ENCODE results near the gene NRP1.

Gene NRP1

DNA sequence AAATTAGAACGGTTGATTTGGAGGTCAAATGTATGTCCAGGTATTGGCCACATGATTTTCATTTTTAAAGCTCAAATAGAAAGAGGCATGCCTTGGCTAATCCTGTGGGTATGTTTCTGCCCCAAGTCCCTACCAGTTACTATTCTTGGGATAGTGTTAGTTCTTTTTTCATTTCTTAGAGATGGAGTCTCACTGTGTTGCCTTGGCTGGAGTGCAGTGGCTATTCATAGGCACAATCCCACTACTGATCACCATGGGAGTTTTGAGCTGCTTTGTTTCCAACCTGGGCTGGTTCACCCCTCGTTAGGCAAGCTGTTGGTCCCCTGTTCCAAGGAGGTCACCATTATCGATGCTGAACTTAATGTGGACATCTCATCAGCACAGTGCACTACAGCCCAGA is 46.3 kb downstream of the NRP1 start:
- DNase-seq: no peak

DNA sequence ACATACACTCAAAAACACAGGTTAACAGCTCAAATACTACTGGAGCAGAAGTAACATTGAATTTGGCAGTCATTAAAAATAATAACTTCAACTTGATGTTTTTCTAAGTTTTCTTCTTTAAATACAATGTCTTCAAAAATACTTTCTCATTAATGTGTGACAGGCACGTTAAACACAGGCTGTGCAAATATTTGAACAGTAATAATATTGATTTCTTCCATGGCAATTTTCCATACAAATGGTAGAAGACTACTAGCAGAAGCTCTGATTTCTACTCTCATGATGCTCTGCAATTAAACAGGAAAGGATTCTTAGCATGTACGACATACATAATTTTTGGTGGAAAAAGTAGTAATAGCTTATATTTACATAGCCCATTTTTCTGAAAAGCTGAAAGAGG is 47.4 kb downstream of the NRP1 start:
- DNase-seq: no peak

DNA sequence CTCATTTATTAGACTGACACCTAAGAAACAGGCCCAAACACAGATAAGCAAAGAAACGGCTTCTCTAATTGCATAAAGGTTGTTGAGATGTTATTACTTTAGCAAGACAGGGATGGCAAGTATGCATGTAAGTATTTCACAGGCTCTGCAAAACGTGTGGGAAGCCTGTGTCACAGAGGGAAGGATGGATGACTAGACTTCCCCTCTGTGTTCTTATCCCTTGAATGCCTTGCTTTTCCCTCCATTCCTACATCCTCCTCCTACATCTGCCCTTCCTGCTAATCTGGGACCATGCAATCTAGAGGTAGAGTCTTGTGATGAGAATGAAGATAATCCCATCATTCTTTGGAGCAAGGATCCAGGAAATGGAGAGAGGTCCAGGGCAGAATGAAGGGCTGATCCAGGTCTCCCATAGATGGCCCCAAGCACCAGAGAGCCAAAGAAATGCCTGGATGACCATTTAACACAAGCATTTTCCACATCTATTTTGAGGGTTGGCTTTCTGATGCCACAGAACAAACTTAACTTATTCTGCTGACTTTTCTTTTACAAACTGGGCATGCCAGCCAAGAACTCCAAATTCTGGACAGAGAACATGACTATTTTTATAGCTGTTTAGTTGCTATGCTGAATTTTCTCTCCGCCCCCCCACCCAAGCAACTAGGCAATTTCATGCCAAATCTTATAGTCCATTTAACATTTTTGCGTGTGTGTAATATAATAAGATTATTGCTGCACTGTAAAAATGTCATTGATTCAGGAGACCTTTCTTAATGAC is 48.1 kb downstream of the NRP1 start:
- DNase-seq: no peak

DNA sequence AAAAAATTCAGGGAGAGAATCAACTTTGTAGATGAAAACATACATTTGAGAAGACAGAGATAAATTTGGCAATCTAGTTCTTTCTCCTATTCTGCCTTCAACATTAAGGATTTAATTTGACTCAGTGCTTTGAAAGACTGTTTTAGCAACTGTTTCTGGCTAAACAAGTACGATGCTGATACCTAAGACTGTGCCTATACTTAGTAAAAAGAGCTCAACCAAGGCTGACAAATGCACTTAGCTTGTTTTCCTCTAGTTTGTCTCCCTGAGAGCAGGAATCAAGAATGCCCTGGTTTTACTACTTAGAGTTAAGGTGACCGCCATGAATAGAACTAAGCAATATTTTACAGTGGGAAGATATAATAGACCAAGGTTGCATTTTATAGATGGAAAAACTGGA is 49.5 kb downstream of the NRP1 start:
- DNase-seq: no peak

DNA sequence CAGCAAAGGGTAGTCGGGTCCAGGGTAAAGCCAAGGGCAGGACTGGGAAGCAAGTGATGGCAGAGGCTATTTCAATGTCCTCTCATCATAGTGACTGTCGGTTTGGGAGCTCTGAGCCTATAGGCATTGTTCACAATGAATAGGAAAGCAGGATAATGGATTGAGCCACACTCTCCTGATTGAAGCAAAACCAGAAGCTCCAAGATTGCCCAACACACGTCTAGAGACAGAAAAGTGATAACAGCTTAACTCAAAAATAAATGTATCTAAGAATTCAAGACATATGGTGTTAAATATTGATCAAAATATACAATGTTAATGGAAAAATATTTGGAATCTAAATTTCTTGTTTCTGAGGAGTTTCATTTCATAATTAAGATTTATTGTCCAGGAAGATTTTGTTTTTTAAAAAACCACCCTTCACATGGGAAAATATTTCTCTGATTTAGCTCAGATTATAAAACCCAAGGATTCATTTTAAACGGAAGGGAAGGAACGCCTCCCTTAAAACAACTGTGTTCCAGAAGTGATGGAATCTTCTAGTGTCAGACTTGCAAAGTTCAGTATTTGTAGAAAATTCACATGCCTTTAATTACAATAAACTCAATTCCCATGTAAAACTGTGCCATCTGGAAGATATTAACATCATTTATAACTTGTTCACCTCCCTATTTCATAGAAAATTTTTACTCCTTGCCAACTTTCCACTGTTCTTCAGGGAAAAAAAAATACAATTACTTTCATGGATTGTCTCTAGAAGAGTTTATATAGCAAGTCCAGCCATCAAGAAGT is 54.5 kb downstream of the NRP1 start:
- DNase-seq: no peak

DNA sequence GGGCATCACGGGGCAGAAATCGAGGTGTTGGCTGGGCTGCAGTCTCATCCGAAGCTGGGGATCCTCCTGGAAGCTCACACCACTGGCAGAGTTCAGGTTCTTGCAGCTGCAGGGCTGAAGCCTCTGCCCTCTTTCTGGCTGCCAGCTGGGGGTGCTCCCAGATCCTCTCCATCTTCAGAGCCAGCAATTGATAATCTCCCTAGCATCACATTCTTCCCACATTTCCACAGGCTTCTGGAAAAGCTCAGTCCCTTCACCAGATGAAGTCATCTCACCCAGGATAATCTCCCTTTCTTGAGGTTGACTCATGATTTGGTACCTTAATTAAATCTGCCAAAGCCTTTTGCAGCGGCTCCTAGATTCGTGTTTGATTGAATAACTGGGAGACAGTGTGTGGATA is 55.2 kb downstream of the NRP1 start:
- DNase-seq: no peak

DNA sequence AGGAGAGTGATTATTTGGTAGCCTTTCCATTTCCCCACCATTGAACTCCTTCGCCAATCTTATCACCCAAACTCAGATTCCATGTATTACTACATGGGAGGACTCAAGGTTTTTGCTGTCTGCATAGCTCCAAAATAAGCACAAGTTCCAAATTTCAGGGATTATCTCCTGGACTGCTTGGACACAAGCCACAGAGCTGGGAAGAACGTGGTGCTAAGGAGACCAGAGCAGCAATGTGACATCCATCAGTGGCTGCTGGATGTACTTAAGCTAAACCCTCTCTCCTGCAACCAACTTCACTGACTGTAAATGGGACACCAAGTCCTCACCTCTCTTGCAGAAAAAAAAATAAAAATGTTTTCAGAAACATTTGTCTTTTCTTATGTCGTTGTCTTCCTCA is 56.3 kb downstream of the NRP1 start:
- no peak for DNase-seq

DNA sequence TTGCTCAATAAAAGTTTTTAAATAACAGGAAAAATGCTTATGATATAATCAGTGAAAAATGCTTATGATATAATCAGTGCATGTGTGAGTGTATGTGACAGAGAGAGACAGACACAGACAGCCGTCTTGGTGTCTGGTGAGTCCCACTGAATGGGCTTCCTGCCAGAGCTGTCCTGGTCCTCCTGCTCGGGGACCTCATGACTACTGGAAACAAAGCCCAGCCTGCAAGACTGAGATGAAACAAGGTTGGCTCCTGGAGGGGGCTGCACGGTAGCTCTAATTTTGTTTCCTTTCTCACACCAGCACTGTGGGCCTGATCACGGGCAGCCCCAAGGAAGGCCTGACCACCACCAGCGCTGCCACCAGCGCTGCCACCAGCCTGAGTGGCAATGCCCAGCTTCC is 57.3 kb downstream of the NRP1 start:
- DNase-seq: no peak

DNA sequence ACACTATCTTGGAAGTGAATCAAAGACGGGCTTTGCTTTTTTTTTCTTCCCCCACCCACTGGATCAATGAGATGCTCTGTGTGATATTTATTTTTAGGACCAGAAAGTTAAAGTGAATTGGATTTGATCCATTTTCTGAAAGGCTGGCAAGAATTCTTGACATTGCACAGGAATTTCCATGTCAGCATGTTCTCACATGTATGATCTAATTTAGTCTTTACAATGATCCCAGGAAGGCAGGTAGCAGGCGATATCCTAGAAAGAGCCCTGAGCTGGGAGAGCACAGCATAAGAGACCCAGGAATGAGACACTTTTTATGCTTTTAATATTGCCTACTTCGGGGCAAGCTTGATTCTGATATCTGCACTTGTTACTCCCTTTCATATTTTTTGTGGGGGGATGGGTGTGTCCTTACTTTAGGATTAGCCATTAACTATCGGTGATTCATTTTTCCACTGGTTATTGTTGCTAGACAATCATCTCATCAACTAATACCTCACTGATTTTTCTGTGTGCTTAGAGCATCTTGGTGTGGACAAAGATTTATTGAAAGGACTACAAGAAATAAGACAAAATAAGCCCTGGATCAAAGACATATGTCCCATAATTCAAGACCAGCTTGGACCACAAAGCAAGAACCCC is 58.1 kb downstream of the NRP1 start:
- DNase-seq: no peak

DNA sequence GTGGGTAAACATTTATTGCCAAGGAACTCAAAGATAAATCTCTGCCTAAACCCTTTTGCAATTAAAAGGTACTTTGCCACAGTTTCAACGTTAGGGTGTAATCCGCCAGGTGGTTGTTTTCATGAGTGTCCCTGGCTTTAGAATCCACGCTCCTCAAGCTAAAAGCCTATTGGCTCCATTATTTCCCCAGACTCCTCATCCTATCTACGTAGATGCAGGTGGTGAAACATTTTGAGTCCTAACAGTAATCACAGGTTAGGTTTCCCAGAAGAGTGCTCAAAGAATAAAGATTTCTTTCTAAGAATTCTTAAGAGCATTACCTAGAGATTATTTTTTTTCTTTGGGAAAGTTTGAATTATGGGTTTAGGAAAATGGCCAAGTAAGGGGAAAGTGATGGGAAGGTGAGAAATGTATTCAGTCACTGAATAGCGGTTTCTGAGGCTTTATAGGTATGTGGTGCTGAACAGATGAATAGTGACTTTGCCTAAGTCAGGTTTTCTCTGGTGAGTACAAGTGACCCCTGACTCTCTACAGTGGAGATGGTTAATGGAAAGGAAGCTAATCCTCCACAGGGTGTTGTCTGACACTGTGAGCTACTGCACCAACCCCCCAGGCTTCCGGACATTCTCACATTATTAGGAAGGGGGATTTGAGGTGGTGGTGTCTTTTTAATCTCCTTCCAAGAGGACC is 60.2 kb downstream of the NRP1 start:
- no peak for DNase-seq

DNA sequence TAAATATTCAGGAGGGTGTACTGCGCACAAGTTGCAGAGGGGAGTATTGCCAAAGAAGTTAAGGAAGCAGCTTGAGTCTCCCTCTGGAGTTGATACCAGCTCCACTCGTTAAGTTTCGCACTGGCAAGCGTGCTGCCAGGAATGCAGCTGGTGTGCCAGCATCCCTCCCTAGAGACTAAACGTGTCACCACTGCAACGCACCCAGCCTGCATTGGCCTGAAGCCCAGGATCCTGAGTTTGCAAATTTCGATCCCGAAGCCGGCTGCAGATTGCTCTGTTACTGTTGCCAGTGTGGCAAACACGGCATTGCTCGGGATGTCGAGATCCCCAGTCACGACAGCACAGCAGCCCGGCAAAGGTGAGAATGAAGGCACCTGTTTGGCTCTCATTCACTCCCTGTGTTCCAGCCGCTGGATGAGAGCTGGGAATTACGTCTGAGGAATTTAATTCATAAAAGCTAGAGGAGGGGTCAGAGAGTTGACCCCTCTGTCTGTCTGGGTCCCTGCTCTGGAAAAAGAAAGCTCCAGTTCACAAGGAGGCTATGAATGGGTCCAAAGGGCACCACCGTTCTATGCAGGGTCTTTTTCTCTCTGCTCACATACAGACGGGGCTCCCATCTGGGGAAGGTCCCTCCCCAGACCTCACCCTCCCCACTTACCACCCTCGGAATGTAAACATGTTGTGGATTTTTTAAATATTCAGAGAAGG is 61.0 kb downstream of the NRP1 start:
- DNase-seq: no peak

DNA sequence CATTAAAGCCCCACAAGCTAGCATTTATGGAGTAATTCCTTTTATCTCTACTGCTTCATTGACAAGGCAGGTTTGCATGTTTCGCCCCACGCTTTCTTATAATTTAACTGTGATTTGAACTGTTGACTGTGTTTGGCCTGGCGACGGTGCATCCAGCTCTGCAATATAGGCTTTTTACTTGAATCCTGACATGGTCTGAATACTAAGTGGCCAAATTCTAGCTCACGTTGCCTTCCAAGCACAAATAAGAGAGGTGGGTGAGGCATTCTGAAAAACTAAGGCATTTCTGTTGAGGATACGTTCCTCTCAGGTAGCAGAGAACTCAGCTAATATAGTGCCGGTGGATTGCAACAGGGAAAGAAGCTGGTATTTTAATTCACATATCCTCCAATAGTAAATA is 61.8 kb downstream of the NRP1 start:
- DNase-seq: no peak

DNA sequence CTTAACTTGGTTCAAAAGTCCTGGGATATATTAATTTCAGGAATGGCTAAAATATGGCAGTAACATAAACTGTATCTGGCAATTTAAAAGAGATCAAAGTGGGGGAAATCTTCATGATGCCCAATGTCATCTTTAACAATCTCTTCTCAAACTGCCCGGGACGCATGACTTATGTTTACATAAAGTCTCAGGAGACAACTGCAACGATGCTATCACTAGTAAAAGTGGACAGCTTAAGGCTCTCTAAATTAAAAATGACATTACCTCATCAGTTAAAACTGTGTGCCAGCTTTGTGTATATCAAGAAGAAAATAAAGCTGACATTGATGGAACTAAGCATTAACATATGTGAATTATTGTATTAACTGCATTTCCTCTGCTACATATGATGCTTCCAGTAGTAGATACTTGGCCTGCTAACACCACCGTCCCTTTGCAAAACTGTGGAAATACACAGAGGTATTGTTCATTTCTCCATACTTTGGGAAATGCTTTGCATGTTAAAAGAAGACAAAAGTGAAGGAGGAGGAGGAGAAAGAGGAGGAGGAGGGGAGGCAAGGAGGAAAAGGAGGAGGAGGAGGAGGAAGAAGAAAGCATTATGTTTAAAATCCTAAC is 62.4 kb downstream of the NRP1 start:
- DNase-seq: no peak

DNA sequence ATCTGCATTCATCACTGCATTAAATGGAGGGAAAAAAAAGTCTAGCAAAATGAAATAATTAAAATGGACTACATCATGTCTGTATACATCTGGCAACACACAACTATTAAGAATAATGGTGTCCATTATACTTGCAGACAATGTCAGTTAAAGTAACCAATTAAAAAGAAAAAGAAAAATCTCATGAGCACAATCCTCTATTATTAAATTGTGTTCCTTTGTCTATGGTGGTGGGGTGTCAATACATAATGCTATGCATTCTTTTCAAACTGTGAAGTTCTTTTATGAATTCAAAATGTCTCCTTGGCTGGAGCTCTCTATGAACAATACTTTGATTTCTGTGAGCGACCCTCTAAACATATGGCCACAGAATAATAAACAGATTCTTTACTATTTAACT is 63.5 kb downstream of the NRP1 start:
- no peak for DNase-seq

DNA sequence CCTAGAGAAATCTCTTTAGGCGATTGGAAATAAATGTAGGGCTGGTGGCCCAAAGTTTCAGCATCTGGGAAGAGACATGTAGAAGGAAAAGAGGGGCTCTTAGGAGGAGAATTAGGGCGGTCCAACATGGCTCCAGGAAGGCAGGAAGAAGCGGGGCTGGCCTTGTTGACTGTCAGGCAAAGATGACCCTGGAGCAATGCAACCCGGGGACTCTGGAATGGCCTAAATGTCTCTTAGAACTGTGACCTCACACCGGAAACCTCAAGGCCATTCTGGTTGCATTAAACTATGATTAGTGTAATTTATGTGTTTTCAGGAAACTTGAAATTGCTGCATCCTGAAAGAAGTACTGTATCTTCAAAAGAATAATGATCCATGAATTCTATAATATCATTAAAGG is 66.8 kb downstream of the NRP1 start:
- no peak for DNase-seq

DNA sequence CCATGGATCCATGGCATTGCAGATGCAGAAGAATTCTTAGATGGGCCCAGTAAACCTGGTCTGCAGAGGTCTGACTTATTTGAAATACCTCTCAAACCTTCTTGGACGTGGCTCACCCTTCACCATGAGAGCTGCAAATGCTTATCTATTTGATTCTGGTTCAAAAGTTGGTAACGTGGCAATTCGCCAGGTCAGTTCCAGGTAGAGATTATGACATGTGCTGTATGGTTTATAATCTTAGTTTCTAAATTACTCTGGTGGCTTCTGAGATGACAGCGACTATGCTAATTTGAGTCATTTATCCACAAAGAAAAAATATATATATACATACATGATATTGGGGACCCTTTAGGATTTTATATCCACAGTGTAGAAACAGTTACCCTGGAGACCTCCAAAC is 68.8 kb downstream of the NRP1 start:
- no peak for DNase-seq

DNA sequence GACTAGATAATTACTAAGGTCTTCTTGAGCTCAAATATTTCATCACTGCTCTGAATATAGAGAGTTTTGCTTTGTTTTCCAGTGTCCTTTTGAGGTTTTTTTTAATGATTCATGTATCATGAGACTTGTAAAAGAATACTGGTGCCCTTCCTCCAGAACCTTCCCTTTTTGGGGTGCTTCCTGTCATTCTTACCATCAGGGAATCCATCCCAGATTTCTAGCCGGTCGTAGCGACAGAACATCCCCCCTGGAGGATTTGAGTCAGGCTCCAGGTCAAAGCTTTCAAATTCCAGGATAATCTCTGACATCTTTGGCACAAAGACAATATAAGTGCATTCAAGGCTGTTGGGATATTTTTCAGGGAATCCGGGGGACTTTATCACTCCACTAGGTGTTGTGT is 71.0 kb downstream of the NRP1 start:
- no peak for DNase-seq

DNA sequence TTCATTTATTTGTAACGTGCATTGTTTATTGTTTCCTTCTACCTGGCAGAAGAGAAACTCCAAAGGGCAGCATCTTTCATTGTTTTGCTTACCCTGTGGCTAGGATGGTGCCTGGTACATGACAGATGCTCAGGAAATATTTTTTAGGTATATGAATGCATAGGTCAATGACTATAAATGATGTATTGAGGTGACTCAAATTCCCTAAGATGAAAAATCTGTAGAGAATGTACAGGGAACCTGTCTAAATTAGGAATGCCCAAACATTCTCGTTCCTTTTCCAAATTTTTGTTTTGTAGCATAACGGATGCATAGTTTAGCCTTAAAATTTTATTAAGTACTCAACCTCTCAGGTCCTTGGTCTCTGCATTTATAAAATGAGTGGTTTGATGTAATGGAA is 71.6 kb downstream of the NRP1 start:
- no peak for DNase-seq

DNA sequence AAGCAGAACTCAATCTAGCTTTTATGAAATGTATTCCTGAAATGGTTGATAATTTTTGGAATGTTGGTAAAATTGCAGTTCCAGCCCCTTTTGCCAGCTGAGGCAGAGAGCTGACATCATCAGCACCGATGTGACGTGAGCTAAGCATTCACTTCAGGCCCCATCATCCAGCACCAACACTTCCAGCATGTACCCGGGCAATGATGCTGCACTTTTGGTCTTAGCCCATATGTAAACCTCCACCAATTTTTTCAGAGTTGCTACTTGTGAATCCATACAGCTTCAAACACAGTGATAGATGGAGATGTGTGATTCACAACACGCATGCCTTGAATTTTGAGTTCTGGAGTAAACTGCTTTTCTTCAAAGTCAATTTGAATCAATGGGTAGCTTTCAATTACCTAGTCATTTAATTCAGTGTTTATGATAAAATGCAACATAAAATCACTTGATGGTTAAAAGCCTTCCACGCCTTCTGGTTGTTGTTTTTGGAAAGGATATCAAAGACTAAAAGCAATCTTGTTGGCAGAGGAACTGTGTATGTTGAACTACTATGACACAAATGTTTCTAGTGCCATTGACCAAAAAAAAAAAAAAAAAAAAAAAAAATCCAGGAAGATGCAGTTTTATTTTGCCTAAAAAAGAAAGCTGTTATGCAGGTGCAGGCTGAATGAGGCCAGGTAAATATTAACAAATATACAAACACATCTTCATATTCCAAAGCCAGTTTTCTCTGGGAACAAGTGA is 73.9 kb downstream of the NRP1 start:
- DNase-seq: no peak

DNA sequence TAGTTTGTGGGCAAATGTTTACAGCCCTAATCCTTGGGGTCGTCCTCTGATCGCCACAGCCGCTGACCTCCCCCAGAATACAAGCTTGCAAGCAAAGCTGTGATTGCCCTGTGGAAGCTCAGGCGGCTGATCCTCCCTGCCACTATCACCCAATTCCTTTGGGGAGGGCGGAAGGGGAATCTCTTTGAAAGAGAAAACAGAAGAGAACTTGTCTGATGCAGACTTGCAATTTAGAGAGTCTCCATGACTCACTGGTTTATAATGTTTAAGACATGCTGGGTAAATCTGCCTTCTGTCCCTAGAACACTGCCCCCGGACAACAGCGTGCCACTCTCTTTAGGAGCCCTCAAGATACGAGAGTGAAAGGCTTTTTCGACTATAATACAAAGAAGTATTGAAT is 75.5 kb downstream of the NRP1 start:
- no peak for DNase-seq

DNA sequence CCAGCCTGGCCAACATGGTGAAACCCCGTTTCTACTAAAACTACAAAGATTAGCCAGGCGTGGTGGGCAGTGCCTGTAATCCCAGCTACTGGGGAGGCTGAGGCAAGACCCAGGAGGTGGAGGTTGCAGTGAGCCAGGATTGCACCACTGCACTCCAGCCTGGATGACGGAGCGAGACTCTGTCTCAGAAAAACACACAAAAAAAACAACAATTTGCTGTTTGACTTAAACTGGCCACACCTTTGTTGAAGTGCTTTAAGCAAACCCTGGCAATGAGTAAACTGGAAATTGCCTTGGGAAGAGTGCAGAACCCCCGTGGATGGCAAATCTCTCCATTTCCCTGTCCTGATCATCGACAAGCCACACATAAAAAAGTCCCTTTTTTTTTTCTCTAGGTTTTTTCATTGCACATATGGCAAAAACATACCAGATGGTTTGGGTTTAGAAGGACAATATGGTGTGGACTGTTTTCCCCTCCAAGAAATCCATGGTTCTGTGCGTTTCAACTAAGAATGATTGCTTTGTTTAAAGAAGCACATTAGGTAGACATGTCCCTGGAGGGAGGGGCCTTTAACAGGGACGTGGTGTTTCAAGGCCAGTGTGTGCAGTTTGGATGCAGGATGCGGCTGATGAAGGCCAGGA is 76.9 kb downstream of the NRP1 start:
- no peak for DNase-seq
